K562 (cell line): Measurements from ENCODE around the gene CABLES1. TPM values are rescaled to one million over a fixed set of nuclear protein-coding genes. Genes with fewer than 3 reads are reported as not detected.

Experiments
- ATAC-seq: fragments of 200-7000 bp; cut with Tn5 transposase; 3 replicates; pipeline ENCODE4 v1.9.1; 2020; ENCODE audit warnings: moderate library complexity
- BruUV-seq: library from RNA; stranded (reverse); fragments of 400-500 nt; replicated peaks from 2 replicates; lab custom pipeline; 2021; lab: Mats Ljungman, UMichigan
- CTCF ChIA-PET: fragments of 300-600 bp; formaldehyde crosslinking; extraction: SDS; loops from one replicate; lab custom pipeline; 2021; ENCODE audit warnings: low intra/inter-chr PET ratio; lab: Yijun Ruan, JAX
- POLR2A ChIA-PET: fragments of 300-600, 350-650 bp; sonication (Branson Sonifier 250); formaldehyde crosslinking; extraction: SDS; loops from one replicate; lab custom pipeline; 2021; ENCODE audit warnings: antibody characterized with exemption, inconsistent platforms; lab: Yijun Ruan, JAX
- DNase-seq, 4 experiments: peaks; one replicate each; pipeline versions ENCODE4 v3.0.0 to v3.0.0-alpha.2; 2011 to 2018; ENCODE audit warnings: low spot score in 3 of 4, mixed read lengths in 3 of 4; ENCODE audit errors: extremely low read depth in 1 of 4
- FAIRE-seq: peaks from 2 replicates; lab custom pipeline; 2011; peaks lifted over from hg19 to GRCh38; lab: Jason Lieb, UNC
- H2AFZ ChIP-seq: 2 replicates; pipeline ENCODE4 v1.6.0; 2011; ENCODE audit warnings: low read depth, low read length, control low read depth, inconsistent platforms
- H3K27ac ChIP-seq: fragments of 200-600 bp; 3 replicates; pipeline ENCODE4 v1.8.0; 2011; ENCODE audit warnings: low read depth, mild to moderate bottlenecking, control low read depth, inconsistent platforms, low read length, moderate library complexity, mixed read lengths; ENCODE audit errors: extremely low read depth
- H3K27me3 ChIP-seq, 2 experiments: fragments of 300-600 bp in 1 of 2; 2 replicates in 1 of 2; 3 replicates in 1 of 2; pipeline versions ENCODE4 v1.6.0 to v1.8.0; 2011; ENCODE audit warnings: inconsistent platforms in 2 of 2, low read length in 2 of 2, mild to moderate bottlenecking in 1 of 2, mixed read lengths in 1 of 2, moderate library complexity in 1 of 2; ENCODE audit not compliant: control insufficient read depth in 2 of 2, insufficient read depth in 2 of 2
- H3K36me3 ChIP-seq: fragments of 300-600 bp; 3 replicates; pipeline ENCODE4 v1.8.0; 2011; ENCODE audit warnings: mild to moderate bottlenecking, low read length, inconsistent platforms; ENCODE audit not compliant: control insufficient read depth, insufficient read depth
- H3K4me1 ChIP-seq, 2 experiments: fragments of 200-600 bp in 1 of 2; replicated peaks in 1 of 2; 2 replicates in 1 of 2; 3 replicates in 1 of 2; pipeline versions ENCODE4 v1.5.1 to v1.8.0; 2011; ENCODE audit warnings: inconsistent platforms in 2 of 2, low read length in 2 of 2, mild to moderate bottlenecking in 1 of 2, mixed read lengths in 1 of 2, moderate library complexity in 1 of 2; ENCODE audit not compliant: control insufficient read depth in 2 of 2, insufficient read depth in 2 of 2
- H3K4me2 ChIP-seq: 2 replicates; pipeline ENCODE4 v1.6.1; 2011; ENCODE audit warnings: low read length, control low read depth, inconsistent platforms, mixed read lengths; ENCODE audit not compliant: insufficient read depth
- H3K4me3 ChIP-seq: fragments of 200-600 bp; sonication (generic), shearing (Covaris generic); 2 replicates; pipeline ENCODE4 v1.5.1; 2016; ENCODE audit warnings: control low read depth, inconsistent platforms
- H3K79me2 ChIP-seq: fragments of 200-600 bp; 3 replicates; pipeline ENCODE4 v1.8.0; 2011; ENCODE audit warnings: low read length, inconsistent platforms; ENCODE audit not compliant: control insufficient read depth, insufficient read depth
- H3K9ac ChIP-seq, 2 experiments: 2 replicates each; pipeline versions ENCODE4 v1.6.0 to v1.6.1; 2011; ENCODE audit warnings: low read depth in 2 of 2, low read length in 2 of 2, control low read depth in 1 of 2, inconsistent platforms in 1 of 2, mild to moderate bottlenecking in 1 of 2, mixed read lengths in 1 of 2; ENCODE audit not compliant: insufficient read depth in 1 of 2
- H3K9me1 ChIP-seq: one replicate; pipeline ENCODE4 v1.6.0; 2011; ENCODE audit warnings: inconsistent platforms, mild to moderate bottlenecking, low read length, moderate library complexity; ENCODE audit not compliant: control insufficient read depth, insufficient read depth
- H3K9me3 ChIP-seq: replicated peaks from 2 replicates; pipeline ENCODE4 v1.5.1; 2011; ENCODE audit warnings: low read depth, low read length, inconsistent platforms; ENCODE audit not compliant: control insufficient read depth, insufficient read depth
- H4K20me1 ChIP-seq: replicated peaks from 2 replicates; pipeline ENCODE4 v1.6.1; 2011; ENCODE audit warnings: low read length, inconsistent platforms, mixed read lengths; ENCODE audit not compliant: control insufficient read depth, insufficient read depth
- BACH1 ChIP-seq: fragments of 200-800 bp; sonication (Bioruptor generic); IDR thresholded peaks from 2 replicates; pipeline ENCODE4 v1.6.1; 2016; ENCODE audit warnings: missing genetic modification characterization, missing compliant biosample characterization
- CBX5 ChIP-seq: IDR thresholded peaks from 2 replicates; pipeline ENCODE4 v1.6.1; 2014; ENCODE audit warnings: low read depth, borderline replicate concordance
- CC2D1A ChIP-seq: fragments of 450-650 bp; IDR thresholded peaks from 2 replicates; pipeline ENCODE4 v1.6.1; 2017; ENCODE audit warnings: mild to moderate bottlenecking
- CCAR2 ChIP-seq: fragments of 200-400 bp; formaldehyde crosslinking; IDR thresholded peaks from 2 replicates; pipeline ENCODE4 v1.6.1; 2017; ENCODE audit warnings: mild to moderate bottlenecking, low read depth, low read length
- CGGBP1 ChIP-seq: fragments of 250-450 bp; sonication (Bioruptor Pico); IDR thresholded peaks from 2 replicates; pipeline ENCODE4 v1.9.0; 2021; ENCODE audit warnings: mild to moderate bottlenecking
- COPS2 ChIP-seq: fragments of 450-650 bp; conservative IDR thresholded peaks from 2 replicates; pipeline ENCODE4 v1.6.1; 2016; ENCODE audit warnings: mild to moderate bottlenecking, moderate library complexity
- DDX20 ChIP-seq: fragments of 450-650 bp; IDR thresholded peaks from 2 replicates; pipeline ENCODE4 v1.6.1; 2016; ENCODE audit warnings: missing genetic modification characterization, low read depth, mild to moderate bottlenecking, missing compliant biosample characterization, moderate library complexity
- KAT8 ChIP-seq: fragments of 450-650 bp; IDR thresholded peaks from 2 replicates; pipeline ENCODE4 v1.6.1; 2016; ENCODE audit warnings: low read depth, mild to moderate bottlenecking
- NFIC ChIP-seq: fragments of 450-650 bp; IDR thresholded peaks from 2 replicates; pipeline ENCODE4 v1.6.1; 2017; ENCODE audit warnings: mild to moderate bottlenecking, inconsistent platforms
- POU5F1 ChIP-seq: fragments of 150-350 bp; IDR thresholded peaks from 2 replicates; pipeline ENCODE4 v1.6.1; 2014; ENCODE audit warnings: borderline replicate concordance, low read length, low read depth, mild to moderate bottlenecking; ENCODE audit not compliant: partially characterized antibody
- PTRF ChIP-seq: fragments of 450-650 bp; IDR thresholded peaks from 2 replicates; pipeline ENCODE4 v1.6.1; 2016; ENCODE audit warnings: mild to moderate bottlenecking, missing genetic modification characterization, missing compliant biosample characterization
- SMARCA5 ChIP-seq: fragments of 450-650 bp; IDR thresholded peaks from 2 replicates; pipeline ENCODE4 v1.6.1; 2016
- SNIP1 ChIP-seq: fragments of 450-650 bp; IDR thresholded peaks from 2 replicates; pipeline ENCODE4 v1.7.1; 2017; ENCODE audit warnings: low read depth, mild to moderate bottlenecking
- TEAD2 ChIP-seq: fragments of 450-650 bp; IDR thresholded peaks from 2 replicates; pipeline ENCODE4 v1.6.1; 2016; ENCODE audit warnings: missing genetic modification characterization, control low read depth, missing compliant biosample characterization
- ZNF133 ChIP-seq: fragments of 250-450 bp; sonication (Bioruptor Pico); IDR thresholded peaks from 2 replicates; pipeline ENCODE4 v1.4.0; 2020; ENCODE audit warnings: mild to moderate bottlenecking
- ZNF311 ChIP-seq: fragments of 250-450 bp; sonication (Bioruptor Pico); IDR thresholded peaks from 2 replicates; pipeline ENCODE4 v1.4.0; 2020; ENCODE audit warnings: mild to moderate bottlenecking, moderate library complexity
- ZNF592 ChIP-seq: fragments of 450-650 bp; IDR thresholded peaks from 2 replicates; pipeline ENCODE4 v1.6.1; 2017; ENCODE audit warnings: antibody characterized with exemption, mild to moderate bottlenecking
- ZNF79 ChIP-seq: fragments of 250-450 bp; sonication (Bioruptor Pico); IDR thresholded peaks from 2 replicates; pipeline ENCODE4 v1.4.0; 2020; ENCODE audit warnings: low read depth, mild to moderate bottlenecking, moderate library complexity
- WGBS: fragments of 100-300 bp; shearing (Covaris generic); methylation state at CpG from one replicate; pipeline ENCODE4 v1.1.6; 2016; ENCODE audit warnings: low coverage, mixed read lengths; ENCODE audit not compliant: insufficient coverage; ENCODE audit errors: missing lambda C conversion rate; 5-methylcytosine and 5-hydroxymethylcytosine counted together
- in situ Hi-C: fragments of 300-500 bp; cut with MboI; formaldehyde crosslinking; loops from 4 replicates; pipeline ENCODE4 v1.15.0; 2018; ENCODE audit warnings: inconsistent platforms, mixed read lengths
- intact Hi-C: fragments of 100-400 bp; cut with micrococcal nuclease; formaldehyde crosslinking; loops from 2 replicates; pipeline ENCODE4 v1.14.2; 2022
- polyA plus RNA-seq, 8 experiments: library from polyadenylated mRNA; depleted of rRNA in 4 of 8; stranded (reverse) in 5 of 8; unstranded in 3 of 8; fragments of >200 nt; fragmentation: Nextera tagmentation in 2 of 8; fragmentation: Illumina TruSeq in 1 of 8; extraction: Ambion mirVana in 2 of 8; extraction: Trizol in 1 of 8; gene quantifications; 2 replicates each; pipeline versions ENCODE4 v1.2.1 to v1.2.3, GENCODE V29; 2011 to 2014; ENCODE audit warnings: inconsistent platforms in 1 of 8, missing spikeins in 1 of 8
- total RNA-seq, 7 experiments: library from RNA; depleted of rRNA in 6 of 7; stranded (reverse); fragments of >200 nt in 6 of 7; fragmentation: Illumina TruSeq in 2 of 7; extraction: Trizol in 2 of 7; gene quantifications; 2 replicates each; pipeline versions ENCODE4 v1.2.1 to v1.2.3, GENCODE V29; 2011 to 2021; ENCODE audit warnings: low replicate concordance in 1 of 7
- TF ChIP-seq, protein P1 (sequence below): sonication (generic); formaldehyde crosslinking; IDR thresholded peaks from 2 replicates; pipeline ENCODE4 v1.4.0; 2020; ENCODE audit warnings: mild to moderate bottlenecking, missing genetic modification reagents

CABLES1 gene
- total and polyA plus RNA-seq, 9 of the 15 experiments (the other 6 are each of a cell fraction or from before 2014, with no cell fraction given): 0.04 to 0.10 (median 0.06) TPM; not detected in 3

DNA sequence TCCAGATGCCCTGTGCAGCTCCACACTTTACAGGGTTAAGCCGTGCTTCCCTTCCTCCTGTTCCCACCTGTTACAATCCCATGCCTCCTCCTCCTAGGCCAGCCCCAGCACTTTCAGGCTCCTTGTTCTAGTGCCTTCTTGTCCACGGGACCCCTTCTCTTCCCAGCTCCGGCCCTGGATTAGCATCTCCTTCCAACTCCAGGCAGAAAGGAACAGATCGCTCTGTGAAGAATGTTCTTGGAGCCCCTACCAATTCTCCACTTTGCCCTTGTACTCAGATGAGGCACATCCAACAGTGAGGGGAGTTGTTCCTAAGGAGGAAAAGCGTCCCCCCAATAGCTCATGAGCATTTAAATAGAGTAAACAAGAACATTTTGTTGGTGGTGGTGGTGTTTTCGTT, 72.7 kb downstream of the CABLES1 start:
- ChIA-PET POLR2A (no interaction called here), CTCF (no interaction called here)
- H2AFZ ChIP-seq: no peak overlapping the region
- DNase-seq (no peak), ATAC-seq (no peak), FAIRE-seq (no peak)
- TF ChIP-seq CC2D1A: no peak
- no peak for TF ChIP-seq BACH1 (tag)
- TF ChIP-seq POU5F1: no peak
- no peak for TF ChIP-seq ZNF592
- no peak for TF ChIP-seq ZNF133 (CRISPR knock-in tag)
- no peak for TF ChIP-seq CCAR2
- TF ChIP-seq ZNF79: no peak
- no peak for TF ChIP-seq SMARCA5
- no peak for TF ChIP-seq CGGBP1
- TF ChIP-seq COPS2: no peak
- TF ChIP-seq KAT8: no peak
- TF ChIP-seq ZNF311 (CRISPR knock-in tag): no peak
- TF ChIP-seq NFIC: no peak
- no peak for TF ChIP-seq TEAD2 (tag)
- no peak for TF ChIP-seq PTRF
- TF ChIP-seq SNIP1: no peak
- no peak for TF ChIP-seq DDX20 (tag)
- TF ChIP-seq CBX5: no peak
- TF ChIP-seq, protein P1, sequence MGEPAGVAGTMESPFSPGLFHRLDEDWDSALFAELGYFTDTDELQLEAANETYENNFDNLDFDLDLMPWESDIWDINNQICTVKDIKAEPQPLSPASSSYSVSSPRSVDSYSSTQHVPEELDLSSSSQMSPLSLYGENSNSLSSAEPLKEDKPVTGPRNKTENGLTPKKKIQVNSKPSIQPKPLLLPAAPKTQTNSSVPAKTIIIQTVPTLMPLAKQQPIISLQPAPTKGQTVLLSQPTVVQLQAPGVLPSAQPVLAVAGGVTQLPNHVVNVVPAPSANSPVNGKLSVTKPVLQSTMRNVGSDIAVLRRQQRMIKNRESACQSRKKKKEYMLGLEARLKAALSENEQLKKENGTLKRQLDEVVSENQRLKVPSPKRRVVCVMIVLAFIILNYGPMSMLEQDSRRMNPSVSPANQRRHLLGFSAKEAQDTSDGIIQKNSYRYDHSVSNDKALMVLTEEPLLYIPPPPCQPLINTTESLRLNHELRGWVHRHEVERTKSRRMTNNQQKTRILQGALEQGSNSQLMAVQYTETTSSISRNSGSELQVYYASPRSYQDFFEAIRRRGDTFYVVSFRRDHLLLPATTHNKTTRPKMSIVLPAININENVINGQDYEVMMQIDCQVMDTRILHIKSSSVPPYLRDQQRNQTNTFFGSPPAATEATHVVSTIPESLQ (CRISPR knock-in tag): no peak
- no TSS peak for BruUV-seq
- no peak overlapping the region for H3K4me3 ChIP-seq
- peaks cover 3% of the 10 kb centered on the region for H3K9me1 ChIP-seq
- H3K9me3 ChIP-seq: no peaks in the 10 kb centered on the region
- H3K36me3 ChIP-seq: no peaks in the 10 kb centered on the region
- no peaks in the 10 kb centered on the region for H3K79me2 ChIP-seq
- in situ Hi-C loops: no loop called here
- no peak overlapping the region for H3K4me2 ChIP-seq
- 1% methylated on average over 6 of the region's 6 CpGs for WGBS
- H3K27me3 ChIP-seq: peaks cover 26 to 69% of the 10 kb centered on the region in 2 experiments
- H3K4me1 ChIP-seq: no peaks in the 10 kb centered on the region
- intact Hi-C loops: loop anchor here (5.0 kb wide), 1 partner anchor 76 kb away; no protein-coding TSS in a partner anchor
- H3K9ac ChIP-seq: no peak overlapping the region
- no peak overlapping the region for H3K27ac ChIP-seq
- 0 out of 2 replicates have a peak, but pooled peaks cover 3% of the 10 kb centered on the region for H4K20me1 ChIP-seq
